HG03108 (cell line): Measurements from ENCODE around the gene NUDT1.

ENCODE experiments used
- ATAC-seq: cut with Tn5 transposase; IDR thresholded peaks from one replicate; pipeline ENCODE4 v1.9.1; 2021; ENCODE audit warnings: moderate library complexity; ENCODE audit not compliant: unreplicated experiment

NUDT1 gene

DNA sequence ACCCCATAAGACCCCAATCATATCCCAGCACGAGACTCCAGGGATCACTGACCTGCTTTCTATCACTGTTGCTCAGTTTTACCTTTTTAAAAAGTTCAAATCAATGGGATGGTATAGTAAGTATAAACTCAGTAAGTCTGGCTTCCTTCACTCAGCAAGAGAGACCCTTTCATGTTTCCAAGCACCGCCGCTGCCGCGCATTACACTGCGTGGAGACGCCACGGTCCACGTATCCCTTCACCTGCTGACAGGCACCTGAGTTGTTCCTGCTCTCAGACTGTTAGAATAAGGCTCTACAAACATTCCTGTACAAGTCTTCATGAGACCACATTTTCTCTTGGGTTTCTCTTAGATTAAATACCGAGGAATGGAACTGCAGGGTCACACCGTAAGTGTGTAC is 37.6 kb upstream of the NUDT1 start:
- no peak for ATAC-seq

DNA sequence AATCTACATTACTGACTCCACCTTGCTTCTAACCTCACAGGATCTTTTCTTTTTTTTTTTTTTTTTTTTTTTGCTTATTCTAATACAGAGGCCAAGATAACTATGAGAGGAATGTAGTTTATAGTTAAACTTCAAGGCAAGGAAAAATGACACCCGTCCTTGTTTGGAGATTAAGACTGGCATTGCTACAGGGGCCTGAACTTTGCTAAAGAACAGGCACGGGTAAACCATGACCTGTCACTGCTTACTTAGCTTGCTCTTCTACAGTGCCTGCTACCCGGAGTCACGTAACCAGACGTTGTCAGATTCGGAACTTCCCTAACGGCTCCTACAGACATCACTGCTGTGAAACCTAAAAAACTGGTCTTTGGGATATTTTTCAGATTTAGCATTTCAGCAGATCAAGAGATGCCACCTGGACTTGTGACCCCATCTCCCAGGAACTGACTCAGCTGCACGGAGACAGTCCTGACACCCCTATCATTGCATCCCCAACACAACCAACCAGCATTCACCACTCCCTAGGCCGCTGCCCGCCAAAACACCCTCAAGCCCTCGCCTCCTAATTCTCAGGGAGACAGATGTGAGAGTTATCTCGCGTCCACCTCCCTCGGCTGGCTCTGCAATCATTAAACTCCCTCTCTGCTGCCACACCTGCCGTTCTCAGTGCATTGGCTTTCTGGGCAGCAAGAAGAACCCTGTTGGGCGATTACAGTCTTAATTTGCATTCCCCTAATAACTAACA is 36.8 kb upstream of the NUDT1 start:
- no peak for ATAC-seq

DNA sequence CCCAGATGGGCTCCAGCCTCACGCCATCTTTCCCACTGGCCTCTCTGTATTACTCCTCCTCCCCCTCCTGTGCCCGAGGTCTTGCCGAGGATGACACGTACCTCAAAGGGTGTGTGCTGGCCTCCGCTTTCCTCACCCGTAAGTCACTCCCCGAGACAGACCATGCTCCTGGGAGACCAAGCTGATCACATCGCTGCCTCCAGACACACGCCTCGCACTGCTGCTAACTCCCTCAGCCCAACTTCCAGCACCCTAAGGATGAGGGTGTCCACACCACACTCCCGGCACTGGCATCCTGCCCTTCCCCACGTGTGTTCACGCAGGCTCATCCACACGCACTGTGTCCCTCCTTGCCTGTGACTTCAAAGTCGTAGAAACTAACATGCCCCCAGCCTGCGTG is 33.3 kb upstream of the NUDT1 start:
- no peak for ATAC-seq

DNA sequence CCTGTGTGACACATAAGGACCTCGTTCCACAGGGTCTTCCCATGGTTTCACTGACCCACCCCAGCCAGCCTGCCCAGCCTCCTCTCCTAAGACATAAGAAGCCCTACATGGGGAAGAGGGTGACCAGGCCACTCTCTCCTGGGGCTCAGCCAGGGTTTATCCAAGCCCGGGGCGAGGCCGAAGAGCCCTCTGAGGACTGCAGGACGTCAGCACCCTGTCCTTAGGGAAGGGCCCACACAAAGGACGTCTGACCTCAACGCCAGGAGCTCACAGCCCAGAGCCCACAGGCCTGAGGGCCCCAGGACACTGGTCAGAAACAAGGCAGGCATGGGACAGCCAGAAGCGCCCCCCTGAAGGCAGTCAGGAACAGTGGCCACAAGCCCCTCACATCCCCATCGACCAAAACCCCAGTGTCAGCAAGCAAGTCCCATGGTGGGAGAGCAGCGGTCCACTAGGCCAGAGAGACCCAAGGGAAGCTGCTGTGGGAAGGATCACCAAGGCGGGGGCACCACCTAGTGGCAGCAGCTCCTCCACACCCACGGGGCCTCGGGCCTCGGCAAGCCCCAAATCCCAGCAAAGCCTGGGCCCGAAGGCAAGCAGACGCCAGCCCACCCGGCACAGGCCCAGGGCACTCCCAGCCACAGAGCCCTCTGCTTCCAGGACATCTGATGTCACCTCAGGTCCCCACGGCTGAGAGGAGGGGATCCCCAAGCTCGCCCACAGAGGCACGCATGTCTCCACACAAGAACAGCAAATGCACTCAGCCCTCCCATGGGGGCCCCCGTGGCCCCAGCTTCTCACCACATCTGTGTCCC is 32.7 kb upstream of the NUDT1 start:
- ATAC-seq = peak; percentile 53

DNA sequence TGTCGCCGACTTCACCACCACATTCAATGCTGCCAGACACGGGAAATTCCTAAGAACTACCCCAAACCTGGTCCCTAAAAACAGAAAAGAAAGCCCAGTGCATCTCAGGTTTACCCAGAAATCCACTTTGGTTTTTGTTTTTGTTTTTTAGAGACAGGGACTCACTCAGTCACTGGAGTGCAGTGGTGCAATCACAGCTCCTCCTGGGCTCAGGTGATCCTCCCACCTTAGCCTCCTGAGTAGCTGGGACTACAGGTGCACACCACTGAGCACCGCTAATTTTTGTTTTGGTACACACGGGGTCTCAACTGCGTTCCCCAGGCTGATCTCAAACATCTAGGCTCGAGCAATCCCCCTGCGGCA is 32.1 kb upstream of the NUDT1 start:
- no peak for ATAC-seq

DNA sequence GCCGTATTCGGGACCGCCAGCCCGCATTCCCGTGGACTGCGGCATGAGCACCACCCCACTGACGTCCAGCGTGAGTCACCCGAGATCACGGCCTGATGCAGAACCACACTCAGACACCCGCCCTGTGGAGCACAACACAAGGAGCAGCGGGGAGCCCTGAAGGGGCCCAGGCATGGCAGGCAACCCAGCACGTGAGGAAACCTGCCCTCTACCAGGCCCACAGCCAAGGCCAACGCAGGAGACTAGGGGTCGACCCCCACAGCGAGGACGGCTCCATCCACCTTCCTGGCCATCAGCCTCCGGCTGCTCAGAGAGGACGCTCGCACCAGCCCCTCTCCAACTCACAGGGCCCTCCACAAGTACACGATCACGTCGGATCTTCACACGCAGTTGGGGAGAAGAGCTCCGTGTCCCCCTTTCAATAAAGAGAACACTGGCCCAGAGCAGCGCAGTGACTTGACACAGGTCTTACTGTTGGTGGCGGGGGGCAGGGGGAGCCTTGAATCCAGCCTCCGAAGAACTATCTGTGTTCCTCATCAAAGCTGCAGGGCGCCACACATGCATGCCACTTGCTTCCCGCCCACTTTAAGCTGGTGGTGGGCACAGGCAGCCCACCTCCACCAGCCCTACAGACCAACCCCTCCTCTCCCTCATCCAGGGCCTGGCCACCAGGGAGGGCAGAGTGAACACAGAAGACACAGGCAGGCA is 31.3 kb upstream of the NUDT1 start:
- ATAC-seq = no peak

DNA sequence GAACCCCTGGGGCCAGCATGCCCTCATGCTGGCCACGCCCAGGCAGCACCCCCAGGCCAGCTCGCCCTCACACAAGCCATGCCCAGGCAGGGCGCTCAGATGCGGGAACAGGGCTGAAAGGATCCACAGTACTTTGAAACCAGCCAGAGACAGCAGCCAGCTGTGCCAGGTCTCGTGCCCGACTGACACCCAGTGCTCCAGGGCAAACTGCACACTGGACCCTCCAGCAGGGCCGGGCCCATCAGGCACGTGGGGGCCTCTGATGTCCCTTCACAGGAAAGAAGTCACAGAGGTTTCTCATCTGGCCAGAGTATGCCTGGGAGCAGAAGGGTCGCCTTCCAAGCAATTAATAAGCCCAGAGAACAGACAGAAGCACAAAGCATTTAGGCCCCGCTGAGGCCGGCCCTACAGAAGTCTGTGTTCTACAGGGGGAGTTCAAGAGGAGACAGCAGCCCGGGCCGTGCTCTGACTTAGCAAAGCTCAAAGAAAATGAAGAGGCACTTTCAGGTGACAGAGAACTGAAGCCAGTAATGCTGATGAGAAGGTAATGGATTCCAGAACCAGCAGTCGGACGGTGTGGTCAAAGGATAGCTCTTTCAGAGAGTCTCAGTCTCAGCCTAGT is 30.7 kb upstream of the NUDT1 start:
- ATAC-seq = no peak

DNA sequence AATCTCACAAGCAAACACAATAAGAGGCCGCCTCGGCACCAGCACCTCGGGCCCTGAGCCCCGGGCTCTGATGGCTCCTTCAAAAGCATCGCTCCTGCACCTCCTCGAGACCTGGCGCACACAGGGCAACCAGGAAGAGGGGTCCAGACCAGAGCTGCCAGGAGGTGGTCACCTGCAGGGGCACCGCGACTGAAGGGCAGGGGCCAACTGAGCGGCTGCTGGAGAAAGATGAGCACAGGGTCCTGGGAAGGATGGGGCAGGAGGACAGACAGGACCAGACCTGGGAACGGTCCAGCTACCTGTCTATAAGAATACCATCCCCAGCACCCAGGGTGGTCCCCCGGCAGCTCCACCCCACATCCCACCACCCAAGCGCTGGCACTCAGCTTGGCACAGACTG is 30.1 kb upstream of the NUDT1 start:
- ATAC-seq = no peak

DNA sequence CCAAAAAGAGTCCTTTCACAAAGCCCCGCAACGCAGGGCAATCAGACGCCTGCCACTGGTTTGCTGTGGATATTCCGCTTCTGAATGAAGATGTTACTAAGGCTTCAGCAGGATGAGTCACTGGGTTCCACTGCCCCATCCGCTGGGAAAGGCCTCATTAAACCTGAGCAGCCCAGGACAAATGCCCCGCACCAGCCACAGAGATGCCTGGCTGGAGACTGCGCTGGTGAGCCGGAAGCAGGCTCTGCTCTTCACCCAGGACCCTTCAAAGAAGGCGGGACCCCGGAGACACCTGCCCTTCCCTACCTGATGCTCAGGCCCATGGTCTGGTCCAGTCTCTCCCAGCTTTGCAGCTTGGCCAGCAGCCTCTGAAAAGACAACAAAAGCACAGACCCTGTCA is 29.1 kb upstream of the NUDT1 start:
- ATAC-seq = no peak

DNA sequence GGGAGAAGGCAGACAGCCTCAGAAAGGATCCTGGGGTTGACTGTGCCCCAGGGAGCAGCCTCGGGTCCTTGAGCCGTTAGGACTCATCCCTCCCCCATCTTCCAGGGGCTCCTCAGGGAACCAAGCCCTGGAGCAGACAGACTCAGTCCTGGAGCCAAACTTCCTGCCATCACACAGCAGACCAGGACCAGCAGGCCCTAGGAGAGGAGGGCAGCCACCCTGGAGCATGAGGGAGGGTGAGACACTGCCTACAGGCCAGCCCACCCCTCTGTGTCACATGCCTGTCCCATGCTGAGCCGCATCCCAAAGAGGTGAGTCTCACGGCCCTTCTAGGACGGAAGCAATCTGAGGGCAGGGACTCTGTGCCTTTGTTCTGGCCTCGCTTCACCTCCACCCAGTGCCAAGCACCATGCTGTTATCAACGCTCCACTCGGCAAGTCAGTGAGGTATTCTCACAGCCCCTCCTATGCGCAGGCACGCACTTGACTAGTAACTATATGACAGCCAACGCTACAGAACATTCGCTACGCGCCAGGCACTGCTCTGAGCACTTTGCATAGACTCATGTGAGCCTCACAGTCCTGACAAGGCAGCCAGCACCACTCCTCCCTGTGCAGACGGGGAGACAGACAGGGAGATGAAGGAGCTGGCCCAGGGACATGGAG is 28.3 kb upstream of the NUDT1 start:
- ATAC-seq = no peak

DNA sequence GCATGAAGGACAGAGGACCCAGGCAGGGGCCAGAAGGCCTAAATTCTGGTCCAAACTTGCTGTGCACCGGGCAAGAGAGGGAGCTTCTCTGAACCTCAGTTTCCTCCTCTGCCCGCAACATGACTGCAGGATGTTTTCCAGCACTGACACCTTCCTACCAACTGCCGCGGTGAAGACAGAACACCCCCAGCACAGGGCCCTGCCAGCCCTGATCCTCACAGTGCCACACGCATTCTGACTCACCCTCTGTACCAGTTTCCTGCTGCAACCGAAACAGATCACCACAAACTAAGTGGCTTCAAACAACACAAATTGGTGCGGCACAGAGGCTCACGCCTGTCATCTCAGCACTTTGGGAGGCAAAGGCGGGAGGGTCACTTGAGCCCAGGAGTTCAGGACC is 27.4 kb upstream of the NUDT1 start:
- ATAC-seq = no peak

DNA sequence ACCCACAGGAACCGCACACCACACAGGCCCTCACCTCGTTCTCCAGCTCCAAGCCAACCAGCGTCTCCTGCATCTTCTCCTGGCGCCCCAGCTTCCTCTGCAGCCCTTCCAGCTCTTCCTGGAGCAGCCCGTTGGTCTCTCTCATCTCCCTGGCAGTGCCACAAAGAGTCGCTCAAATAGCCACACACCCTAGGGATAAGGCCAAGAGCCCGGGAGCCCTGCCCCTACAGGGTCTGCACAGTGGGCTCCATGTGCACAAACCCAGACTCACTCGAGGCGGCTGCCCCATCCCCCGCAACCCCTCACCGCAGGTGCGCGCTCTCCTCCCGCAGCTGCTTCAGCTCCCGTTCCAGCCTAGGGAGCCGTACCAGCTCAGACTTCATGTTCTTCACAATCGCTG is 26.2 kb upstream of the NUDT1 start:
- ATAC-seq = no peak

DNA sequence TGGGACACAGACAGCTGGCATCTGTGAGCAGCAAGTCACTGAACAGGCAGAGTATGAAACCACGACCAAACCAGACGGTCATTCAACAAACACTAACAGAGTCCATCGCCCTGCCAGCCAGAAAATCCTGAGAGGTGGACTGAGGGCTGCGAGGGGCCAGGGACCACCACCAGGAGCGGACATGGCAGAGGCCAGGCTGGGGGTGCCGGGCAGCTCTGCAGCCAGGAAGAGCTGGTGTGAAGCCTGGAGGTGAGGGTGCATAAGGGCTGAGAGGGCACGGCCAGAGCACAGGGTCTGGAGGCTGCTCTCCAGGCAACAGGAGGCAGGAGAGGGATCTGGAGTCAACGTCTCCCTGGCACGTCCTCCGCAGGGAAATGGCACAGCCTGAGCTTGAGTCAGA is 24.8 kb upstream of the NUDT1 start:
- no peak for ATAC-seq

DNA sequence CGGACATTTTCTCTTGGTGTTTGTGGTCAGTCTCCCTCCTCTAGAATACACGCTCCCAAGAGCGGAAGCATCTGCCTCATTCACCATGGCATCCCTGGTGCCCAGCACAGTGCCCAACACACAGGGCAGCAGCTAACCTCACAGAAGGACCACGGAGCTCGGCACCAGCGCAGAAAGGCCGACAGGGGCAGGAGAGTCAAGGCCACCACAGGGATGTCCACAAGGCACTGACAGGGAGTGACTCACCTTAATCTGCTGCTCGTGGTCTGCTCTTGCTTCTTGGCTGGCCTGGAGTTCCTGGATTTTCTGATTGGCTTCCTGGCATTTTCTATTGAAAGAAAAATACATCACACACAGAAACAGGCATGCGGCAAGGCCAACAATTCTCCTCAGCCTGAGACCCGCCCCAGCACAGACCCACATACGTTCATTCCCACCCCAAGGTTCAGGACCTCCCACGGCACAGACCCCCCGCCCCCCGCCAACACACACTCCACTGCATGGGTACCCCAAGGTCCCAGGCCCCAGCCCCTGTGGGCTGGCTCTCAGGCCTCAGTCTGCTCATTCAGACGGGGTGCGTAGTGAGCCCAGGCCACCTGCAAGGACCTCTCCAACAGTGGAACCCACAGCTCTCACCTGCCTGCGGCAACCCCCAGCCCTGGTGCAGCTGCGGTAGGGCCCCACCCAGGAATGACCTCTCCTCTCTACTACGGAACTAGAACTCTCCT is 24.1 kb upstream of the NUDT1 start:
- ATAC-seq = no peak

DNA sequence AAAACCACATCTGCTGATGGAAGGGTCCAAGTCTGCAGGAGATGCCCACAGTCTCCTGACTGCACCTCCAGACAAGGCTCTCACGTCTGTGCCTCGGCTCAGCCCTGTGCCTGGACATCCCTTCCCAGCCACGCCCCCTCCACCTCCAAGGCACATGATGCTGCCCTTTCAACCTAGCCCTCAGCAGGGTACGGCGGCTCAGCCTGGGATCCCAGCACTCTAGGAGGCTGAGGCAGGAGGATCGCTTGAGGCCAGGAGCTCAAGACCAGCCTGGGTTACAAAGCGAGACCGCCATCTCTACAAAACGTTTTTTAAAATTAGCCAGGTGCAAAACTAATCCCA is 23.6 kb upstream of the NUDT1 start:
- ATAC-seq = no peak

DNA sequence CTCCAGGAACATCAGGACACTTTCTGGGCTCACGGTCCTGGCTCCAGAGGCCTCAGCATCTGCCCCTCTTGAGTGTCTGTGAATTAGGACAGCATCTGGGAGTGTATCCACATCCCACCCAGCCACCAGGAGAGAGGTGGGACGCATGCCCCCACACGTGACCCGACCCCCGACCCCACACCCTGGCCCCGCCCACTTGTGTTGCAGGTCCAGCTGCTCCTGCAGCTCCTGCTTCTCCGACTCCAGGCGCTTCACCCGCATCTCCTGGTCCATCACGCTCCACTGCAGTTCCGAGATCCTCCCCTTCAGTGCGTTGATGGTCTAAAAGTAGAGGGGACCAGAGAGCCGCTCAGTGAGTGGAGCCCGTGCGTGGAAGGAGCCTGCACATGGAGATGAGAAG is 22.9 kb upstream of the NUDT1 start:
- ATAC-seq = no peak

DNA sequence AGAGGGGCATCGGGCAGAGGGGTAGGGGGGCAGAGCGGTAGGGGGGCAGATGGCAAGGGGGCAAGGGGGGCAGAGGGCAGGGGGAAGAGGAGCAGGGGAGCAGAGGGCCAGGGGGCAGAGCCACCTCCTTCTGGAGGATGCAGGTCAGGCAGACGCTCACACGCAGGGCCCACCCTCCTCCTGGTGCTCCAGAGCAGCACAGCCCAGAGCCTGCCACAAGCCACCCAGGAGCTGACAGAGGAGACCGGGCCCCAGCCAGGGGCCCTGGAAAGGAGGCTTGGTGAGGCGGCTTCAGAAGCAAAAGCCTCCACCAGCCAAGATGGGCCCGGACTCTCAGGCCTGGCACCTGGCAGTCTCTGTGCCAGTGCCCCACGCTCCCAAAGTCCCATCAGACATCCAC is 22.4 kb upstream of the NUDT1 start:
- no peak for ATAC-seq

DNA sequence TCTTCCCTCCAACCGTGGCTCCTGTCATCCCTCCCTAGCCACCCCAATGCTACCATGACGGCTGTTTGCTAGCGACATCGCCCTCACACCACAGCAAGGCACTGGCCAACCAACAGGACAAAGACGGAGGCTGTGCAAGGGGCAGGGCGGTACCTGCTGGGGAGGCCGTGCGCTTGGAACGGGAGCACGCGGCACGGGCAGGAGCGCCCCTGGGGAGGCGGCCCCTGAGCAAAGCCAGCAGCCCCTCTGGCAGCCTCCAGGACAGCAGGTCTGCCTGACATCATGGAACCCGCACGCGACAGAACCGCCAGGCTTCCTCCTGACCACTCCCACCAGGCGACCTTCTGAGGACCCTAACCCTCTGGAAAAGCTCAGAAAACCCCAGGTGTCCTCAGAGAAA is 22.0 kb upstream of the NUDT1 start:
- ATAC-seq = no peak

DNA sequence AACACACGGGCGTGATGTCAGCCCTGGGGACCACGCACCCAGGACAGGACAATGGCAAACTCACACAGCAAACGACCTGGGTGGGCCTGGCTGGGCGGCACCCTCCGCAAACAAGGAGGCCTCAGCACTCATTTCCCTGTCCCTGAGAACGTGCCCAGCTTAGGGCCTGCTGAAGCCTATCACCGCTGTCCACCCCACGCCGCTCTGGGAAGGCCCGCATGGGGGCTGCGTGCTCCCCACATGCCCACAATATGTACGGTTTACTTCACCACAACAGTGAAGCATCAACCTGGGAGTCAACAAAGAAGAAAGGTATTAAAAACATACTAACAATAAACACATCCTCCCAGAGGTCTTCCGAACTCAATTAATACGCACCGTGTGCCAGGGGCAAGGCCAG is 21.5 kb upstream of the NUDT1 start:
- no peak for ATAC-seq

DNA sequence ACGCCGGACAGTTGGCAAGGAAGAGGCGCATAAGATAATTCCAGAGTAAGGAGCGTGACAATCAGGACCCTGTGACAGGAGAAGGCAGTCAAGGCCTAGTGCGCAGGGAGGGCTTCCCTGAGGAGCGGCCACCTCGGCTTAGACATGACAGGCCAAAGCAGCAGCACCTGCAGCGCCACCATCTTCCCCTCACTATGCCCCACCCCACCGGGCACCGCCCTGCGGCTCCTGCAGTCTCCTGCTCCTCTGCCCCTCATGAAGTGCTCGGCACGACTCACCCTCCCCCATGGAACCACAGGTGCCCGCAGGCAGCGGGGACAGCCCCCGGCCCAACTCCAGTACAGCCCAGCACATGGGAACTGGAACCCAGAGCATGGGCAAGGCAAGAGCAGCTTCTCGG is 21.1 kb upstream of the NUDT1 start:
- ATAC-seq = no peak

DNA sequence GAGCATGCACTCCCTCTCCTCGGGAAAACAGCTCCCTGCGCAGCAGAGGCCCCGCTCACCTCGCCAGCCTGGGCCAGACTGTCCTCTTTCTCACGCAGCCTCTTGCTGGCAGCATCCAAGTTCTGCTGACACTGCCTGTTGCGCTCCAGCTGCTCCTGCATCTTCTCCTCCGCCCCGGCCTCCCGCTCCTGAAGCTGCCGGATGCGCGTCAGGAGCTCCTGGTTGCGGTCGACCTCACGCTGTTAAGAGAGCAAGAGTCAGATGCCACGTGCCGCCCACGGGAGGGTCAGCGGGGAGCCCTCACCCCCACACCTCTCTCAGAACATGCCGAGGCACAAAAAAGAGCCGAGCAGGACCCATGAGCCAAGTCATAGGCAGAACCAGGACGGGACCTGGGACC is 19.5 kb upstream of the NUDT1 start:
- ATAC-seq = no peak
